Measurements from ENCODE around the gene MELK. TPM values are rescaled to one million over a fixed set of nuclear protein-coding genes. Genes with fewer than 3 reads are reported as not detected.

MELK gene
- total and polyA plus RNA-seq, 3 donors from 2014 or later, result 15.2 to 19.2 (median 18.8) TPM

GRCh38 chr9:36713515-36714490 is 141.1 kb downstream of the MELK start:
- no peak for DNase-seq
- Histone ChIP-seq H3K4me3 (no peak overlapping the region), H3K27me3 (no peaks in the 10 kb centered on the region), H3K9me3 (no peaks in the 10 kb centered on the region), H3K36me3 (ENCODE audit: low read depth, missing control alignments) (no peaks in the 10 kb centered on the region), H3K27ac (no peak overlapping the region), H3K4me1 (no peaks in the 10 kb centered on the region)
- no peak for TF ChIP-seq CTCF (IDR thresholded peaks at IDR 0.05)
- TF ChIP-seq POLR2A (IDR thresholded peaks at IDR 0.05), result no peak
- 49 to 59% methylated on average over 29 of the region's 29 CpGs for WGBS, 2 donors
- intact Hi-C loops (cut with DNase I; ENCODE audit: low total_unique reads), result loop anchor here (10.0 kb wide), 1 partner anchor 69 kb away; no protein-coding TSS in a partner anchor

GRCh38 chr9:36716496-36716895 is 143.8 kb downstream of the MELK start:
- Histone ChIP-seq H3K27me3 (no peaks in the 10 kb centered on the region), H3K36me3 (ENCODE audit: low read depth, missing control alignments) (no peaks in the 10 kb centered on the region), H3K9me3 (no peaks in the 10 kb centered on the region), H3K4me1 (no peaks in the 10 kb centered on the region), H3K27ac (no peak overlapping the region), H3K4me3 (no peak overlapping the region)
- intact Hi-C loops (cut with DNase I; ENCODE audit: low total_unique reads), result loop anchor here (10.0 kb wide), 1 partner anchor 72 kb away; no protein-coding TSS in a partner anchor
- TF ChIP-seq CTCF (IDR thresholded peaks at IDR 0.05), result no peak
- no peak for TF ChIP-seq POLR2A (IDR thresholded peaks at IDR 0.05)
- no peak for DNase-seq
- 46 to 47% methylated on average over 2 of the region's 2 CpGs for WGBS, 2 donors

- TF ChIP-seq CTCF (IDR thresholded peaks at IDR 0.05) (no peak), POLR2A (IDR thresholded peaks at IDR 0.05) (no peak)
- no peaks in the 10 kb centered on the region for H3K27me3 ChIP-seq
- H3K9me3 ChIP-seq, result no peaks in the 10 kb centered on the region
- 78 to 86% methylated on average over 3 of the region's 3 CpGs for WGBS, 2 donors
- intact Hi-C loops (cut with DNase I; ENCODE audit: low total_unique reads), result loop anchor here (10.0 kb wide), 1 partner anchor 72 kb away; no protein-coding TSS in a partner anchor
- no peaks in the 10 kb centered on the region for H3K36me3 ChIP-seq (ENCODE audit: low read depth, missing control alignments)
- H3K4me3 ChIP-seq, result no peak overlapping the region
- H3K4me1 ChIP-seq, result no peaks in the 10 kb centered on the region
- no peak for DNase-seq
- no peak overlapping the region for H3K27ac ChIP-seq
These were observed 144.6 kb downstream of the MELK start for GRCh38 chr9:36717276-36717675.

- H3K36me3 ChIP-seq (ENCODE audit: low read depth, missing control alignments), result no peaks in the 10 kb centered on the region
- WGBS, 2 donors, result 20 to 23% methylated on average over 1 of the region's 1 CpG
- intact Hi-C loops (cut with DNase I; ENCODE audit: low total_unique reads), result loop anchor here (10.0 kb wide), 1 partner anchor 74 kb away; no protein-coding TSS in a partner anchor
These were observed 145.9 kb downstream of the MELK start for GRCh38 chr9:36718612-36719011.

More at GRCh38 chr9:36718612-36719011, 145.9 kb downstream of the MELK start:
- H3K27me3 ChIP-seq, result no peaks in the 10 kb centered on the region
- no peaks in the 10 kb centered on the region for H3K9me3 ChIP-seq
- TF ChIP-seq CTCF (IDR thresholded peaks at IDR 0.05) (no peak), POLR2A (IDR thresholded peaks at IDR 0.05) (no peak)
- H3K4me3 ChIP-seq, result no peak overlapping the region
- no peak for DNase-seq
- H3K4me1 ChIP-seq, result no peaks in the 10 kb centered on the region
- H3K27ac ChIP-seq, result no peak overlapping the region

All from testis (tissue), 3 donors.